Fibroblast of pulmonary artery (primary cell): ENCODE results near the gene URGCP.

ENCODE experiments used
- DNase-seq: peaks from one replicate; pipeline ENCODE4 v3.0.0-alpha.2; 2010; ENCODE audit warnings: low read depth
- H3K4me3 ChIP-seq: replicated peaks from 2 replicates; pipeline ENCODE4 v1.5.1; 2011; ENCODE audit warnings: low read depth, mild to moderate bottlenecking, control low read depth, low read length, moderate library complexity
- CTCF ChIP-seq: IDR thresholded peaks from 2 replicates; pipeline ENCODE4 v1.5.1; 2011; ENCODE audit warnings: mild to moderate bottlenecking, control low read depth, low read length, inconsistent platforms; ENCODE audit errors: missing control alignments

URGCP gene

GRCh38 chr7:43884209-43884608 lies 22.2 kb downstream of the URGCP start:
- TF ChIP-seq CTCF = no peak
- H3K4me3 ChIP-seq = no peak overlapping the region
- DNase-seq = no peak

- H3K4me3 ChIP-seq = no peak overlapping the region
- no peak for DNase-seq
- TF ChIP-seq CTCF = no peak
These were observed 25.8 kb downstream of the URGCP start for GRCh38 chr7:43880596-43880995.

- no peak for TF ChIP-seq CTCF
- peak; percentile 72 for DNase-seq
- H3K4me3 ChIP-seq = no peak overlapping the region
These were observed 26.9 kb downstream of the URGCP start for GRCh38 chr7:43879477-43879876.

GRCh38 chr7:43878867-43879266 lies 27.5 kb downstream of the URGCP start:
- H3K4me3 ChIP-seq = peak overlapping the region; percentile 12
- DNase-seq = peak; percentile 82
- TF ChIP-seq CTCF = no peak

GRCh38 chr7:43877968-43878864 lies 28.2 kb downstream of the URGCP start:
- H3K4me3 ChIP-seq = no peak overlapping the region
- no peak for TF ChIP-seq CTCF
- DNase-seq = no peak

GRCh38 chr7:43876976-43877745 lies 29.2 kb downstream of the URGCP start:
- no peak overlapping the region for H3K4me3 ChIP-seq
- no peak for DNase-seq
- TF ChIP-seq CTCF = no peak
